Forelimb muscle (tissue), 1 donor: Measurements from ENCODE around the gene PLEKHG5. TPM values are rescaled to one million over a fixed set of nuclear protein-coding genes. Genes with fewer than 3 reads are reported as not detected.

ENCODE experiments used
- DNase-seq: peaks from one replicate; pipeline ENCODE4 v3.0.0-alpha.2; 2013; ENCODE audit warnings: low read depth
- polyA plus RNA-seq: library from polyadenylated mRNA; unstranded; fragments of 120-200 nt; gene quantifications from one replicate; pipeline ENCODE4 v1.2.1, GENCODE V29; 2013; ENCODE audit not compliant: insufficient read length

Gene PLEKHG5
- 10.6 TPM for polyA plus RNA-seq

GRCh38 chr1:6491480-6491962 lies at the start of gene PLEKHG5:
TSS of gene PLEKHG5 (minus strand) at chr1:6491667. CDS start at chr1:6477571, 14,096 bp downstream.
- no peak for DNase-seq

DNA sequence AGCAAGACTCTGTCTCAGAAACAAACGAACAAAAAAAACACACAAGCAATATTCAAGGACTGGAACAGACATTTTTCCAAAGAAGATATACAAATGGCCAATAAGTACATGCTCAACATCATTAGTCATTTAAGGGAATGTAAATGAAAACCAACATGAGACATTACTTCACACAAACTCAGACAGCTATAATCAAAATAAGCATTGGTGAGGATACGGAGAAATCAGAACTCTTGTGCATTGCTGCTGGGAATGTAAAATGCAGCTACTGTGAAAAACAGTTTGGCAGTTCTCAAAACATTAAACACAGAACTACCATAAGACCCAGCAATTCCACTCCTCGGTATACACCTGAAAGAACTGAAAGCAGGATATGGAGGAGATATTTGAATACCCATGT lies 47.5 kb upstream of the PLEKHG5 start:
- no peak for DNase-seq

DNA sequence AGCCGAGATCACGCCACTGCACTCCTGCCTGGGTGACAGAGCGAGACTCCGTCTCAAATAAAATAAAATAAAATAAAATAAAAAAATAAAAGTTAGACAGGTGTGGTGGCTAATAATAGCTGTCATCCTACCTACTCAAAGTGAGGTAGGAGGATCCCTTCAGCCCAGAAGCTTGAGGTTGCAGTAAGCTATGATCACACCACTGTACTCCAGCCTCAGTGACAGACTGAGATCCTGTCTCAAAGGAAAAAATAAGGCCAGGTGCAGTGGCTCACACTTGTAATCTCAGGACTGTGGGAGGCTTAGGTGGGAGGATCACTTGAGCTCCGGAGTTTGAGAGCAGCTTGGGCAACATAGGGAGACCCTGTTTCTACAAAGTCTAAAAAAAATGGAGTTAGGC lies 44.8 kb upstream of the PLEKHG5 start:
- no peak for DNase-seq

DNA sequence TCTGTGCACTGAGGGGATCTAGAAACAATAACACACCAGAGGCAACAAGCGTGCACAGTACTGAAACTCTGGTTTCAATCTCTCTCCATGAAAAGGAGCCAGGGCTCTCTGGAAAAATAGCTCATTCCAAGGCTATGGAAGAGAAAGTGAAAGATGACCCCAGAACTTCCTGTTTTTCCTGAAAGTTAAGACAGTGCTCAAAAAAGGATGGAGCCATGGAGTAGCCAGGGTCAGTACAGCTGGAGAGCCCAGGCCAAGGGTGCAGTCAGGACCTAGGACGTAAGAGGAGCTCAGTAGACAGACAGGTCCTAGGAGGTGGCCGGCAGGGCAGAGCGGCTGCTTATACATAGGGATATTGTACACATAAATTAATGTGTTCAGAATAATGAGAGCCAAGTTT lies 43.7 kb upstream of the PLEKHG5 start:
- no peak for DNase-seq

GRCh38 chr1:6534248-6534822 lies 42.9 kb upstream of the PLEKHG5 start:
- no peak for DNase-seq

DNA sequence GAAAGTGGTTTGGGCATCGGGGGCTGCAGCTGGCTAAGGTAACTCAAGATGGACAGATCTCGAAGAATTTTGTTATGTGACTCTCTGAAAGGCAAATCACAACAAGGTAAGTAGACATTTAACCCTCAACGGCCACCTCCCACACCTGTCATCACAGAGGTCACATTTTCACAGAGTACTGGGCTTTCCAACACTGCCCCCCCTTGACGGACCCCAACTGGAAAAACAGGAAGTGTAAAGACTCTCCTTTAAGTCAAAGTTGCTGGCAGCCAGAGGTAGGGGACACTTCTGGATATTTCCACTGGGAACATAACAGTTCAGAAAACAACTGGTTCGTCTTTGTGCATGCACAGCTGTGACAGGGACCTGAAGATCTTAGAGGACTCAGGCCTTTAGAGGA lies 40.5 kb upstream of the PLEKHG5 start:
- no peak for DNase-seq

DNA sequence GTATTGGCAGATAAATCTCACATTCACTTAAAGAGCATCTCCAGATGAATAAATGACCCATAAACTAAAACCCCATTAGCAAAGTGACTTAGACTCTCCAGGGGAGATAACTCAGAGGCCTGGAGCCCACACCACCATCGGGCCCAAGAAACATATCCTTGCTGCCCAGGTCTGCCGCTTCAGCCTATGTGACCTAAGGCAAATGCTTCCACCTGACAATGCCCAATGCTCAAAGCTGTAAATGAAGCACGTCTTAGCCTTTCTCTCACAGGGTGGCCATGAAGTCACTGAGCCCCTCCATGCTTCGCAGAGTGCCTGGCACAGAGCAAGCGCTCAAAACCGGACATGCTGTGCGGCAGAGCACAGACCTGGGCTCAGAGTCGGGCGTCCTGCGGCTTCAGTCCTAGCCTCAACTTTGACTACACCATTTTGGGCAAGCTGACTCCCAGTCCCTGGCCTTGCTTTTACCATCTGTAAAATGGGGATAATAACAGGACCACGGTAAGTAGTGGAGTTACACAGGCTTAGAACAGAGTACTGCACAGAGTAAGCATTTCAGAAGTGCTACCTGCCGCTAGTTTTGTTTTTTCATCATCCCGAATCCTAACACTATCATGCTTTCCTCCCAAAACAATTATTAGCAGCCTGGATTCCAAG lies 39.2 kb upstream of the PLEKHG5 start:
- DNase-seq, result no peak

DNA sequence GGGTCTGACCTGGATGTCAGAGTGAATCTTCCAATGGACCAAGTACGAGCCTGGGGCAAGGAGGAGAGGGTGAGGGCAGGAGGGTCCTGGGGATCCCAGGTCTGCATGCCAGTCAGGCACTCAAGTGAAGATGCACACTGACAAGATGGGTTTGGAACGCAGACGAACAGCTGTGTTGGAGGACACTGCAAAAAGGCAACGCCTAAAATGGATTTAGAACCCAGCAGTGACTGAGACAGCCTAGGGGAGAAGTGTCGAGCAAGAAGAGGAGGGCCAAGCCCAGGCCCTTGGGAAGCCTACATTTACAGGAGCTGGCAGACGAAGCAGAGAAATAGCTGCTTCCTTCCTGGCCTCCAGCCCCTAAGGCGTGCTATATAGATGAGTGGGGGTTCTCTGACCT lies 37.0 kb upstream of the PLEKHG5 start:
- no peak for DNase-seq

GRCh38 chr1:6526316-6526715 lies 34.8 kb upstream of the PLEKHG5 start:
- no peak for DNase-seq

DNA sequence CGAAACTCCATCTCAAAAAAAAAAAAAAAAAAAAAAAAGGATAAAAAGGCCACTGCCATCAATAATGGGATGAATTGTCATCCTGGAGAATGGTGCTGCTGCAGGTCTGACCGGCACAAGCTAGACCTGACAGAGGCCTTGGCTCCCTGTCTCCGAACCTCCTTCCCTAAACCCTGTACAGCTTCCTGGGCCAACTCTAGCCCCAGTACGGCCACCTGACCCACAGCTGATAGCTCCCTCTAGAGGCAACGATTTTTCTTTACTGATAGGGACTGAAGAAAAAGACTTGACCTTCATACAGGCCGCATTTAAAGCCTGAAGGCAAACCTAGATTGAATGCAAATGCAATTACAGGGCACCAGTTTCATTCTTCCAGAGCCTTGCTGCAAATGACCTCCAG lies 32.1 kb upstream of the PLEKHG5 start:
- no peak for DNase-seq

DNA sequence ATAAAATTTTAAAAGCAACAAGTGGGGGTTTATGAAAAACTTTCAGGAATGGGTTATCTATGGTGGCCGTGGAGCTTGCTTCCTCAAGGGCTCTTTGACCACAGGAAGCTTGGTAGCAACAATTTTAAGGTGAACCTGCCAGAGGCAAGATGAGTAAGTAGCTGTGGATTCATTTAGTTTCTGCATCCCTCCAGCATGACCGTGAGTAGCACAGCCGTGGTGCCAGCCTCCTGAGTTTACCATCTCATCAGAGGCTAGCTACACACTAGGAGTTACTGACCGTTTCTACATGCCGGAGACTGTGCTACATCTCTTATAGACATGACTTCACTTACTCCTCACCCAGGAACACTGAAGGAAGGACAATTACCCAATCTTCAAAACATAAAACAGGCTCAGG lies 30.1 kb upstream of the PLEKHG5 start:
- DNase-seq, result no peak

DNA sequence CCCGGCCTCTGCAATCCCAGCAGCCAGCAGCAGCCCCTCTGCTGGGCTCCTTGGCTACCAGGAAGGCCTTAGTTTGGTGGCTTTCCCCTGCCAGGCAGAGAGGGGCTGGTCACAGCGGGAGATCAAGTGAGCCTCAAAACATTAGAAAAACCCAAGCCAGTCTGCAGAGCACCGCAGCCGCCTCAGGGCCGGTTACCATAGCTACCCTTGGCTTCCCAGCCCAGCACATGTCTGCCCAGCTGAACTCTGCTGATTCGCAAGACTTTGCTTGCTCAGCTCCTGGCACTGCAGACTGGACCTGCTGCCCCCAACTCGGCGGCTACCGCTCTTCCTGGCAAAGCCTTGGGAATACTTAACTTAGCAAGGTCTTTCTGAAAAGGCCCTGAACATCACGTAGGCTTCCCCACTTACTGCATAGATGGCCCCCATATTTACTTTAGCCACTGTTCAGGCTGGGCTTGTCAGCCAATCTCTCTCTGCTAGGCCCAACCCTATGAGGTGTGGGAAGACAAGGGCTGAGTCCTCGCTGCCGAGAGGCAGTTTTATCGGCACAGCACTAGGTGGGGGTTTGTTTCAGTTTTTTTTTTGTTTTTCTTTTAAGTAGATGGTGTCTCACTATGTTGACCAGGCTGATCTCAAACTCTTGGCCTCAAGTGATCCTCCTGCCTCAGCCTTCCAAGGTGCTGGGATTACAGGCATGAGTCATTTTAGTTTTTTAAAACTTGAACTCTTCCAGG lies 28.6 kb upstream of the PLEKHG5 start:
- DNase-seq, result no peak

DNA sequence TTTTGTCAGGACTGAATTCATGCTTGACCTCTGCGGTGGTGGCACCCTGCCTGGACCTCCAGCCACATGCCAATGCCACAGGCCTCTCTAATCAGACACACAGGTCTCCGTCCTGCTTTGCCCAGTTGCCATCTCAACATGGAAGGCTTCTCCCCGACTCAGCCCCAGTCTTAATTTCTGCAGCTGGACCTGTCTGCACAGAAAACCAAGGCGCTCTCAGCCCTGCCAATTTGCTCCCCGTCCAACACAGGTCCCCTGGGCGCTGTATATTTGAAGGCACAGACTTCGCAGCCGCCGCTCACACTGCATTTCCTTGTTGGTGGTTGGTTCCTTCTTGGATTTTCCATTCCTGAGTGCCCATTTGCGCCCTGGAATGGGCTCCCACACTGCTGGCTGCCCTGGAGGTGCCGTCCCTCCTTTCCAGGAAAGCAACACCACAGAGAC lies 28.0 kb upstream of the PLEKHG5 start:
- no peak for DNase-seq

GRCh38 chr1:6517435-6517851 lies 26.0 kb upstream of the PLEKHG5 start:
- DNase-seq, result no peak

DNA sequence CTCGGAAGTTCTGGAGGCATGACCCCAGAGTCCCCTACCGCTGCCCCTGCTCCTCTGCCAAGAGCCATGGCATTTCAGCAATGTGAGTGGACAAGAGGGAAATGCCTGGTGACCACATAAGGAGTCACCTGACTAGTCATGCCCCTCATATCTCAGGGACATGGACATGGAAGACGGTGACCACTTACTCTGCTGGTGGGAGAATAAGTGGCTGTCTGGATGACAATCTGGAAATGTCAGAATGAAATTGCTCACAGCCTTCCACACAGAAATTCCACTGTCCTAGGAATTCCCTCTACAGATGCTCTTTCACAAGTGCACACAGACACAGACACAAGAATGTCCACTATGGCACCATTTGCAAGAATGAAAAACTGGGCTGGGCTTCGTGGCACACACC lies 24.3 kb upstream of the PLEKHG5 start:
- DNase-seq, result no peak

DNA sequence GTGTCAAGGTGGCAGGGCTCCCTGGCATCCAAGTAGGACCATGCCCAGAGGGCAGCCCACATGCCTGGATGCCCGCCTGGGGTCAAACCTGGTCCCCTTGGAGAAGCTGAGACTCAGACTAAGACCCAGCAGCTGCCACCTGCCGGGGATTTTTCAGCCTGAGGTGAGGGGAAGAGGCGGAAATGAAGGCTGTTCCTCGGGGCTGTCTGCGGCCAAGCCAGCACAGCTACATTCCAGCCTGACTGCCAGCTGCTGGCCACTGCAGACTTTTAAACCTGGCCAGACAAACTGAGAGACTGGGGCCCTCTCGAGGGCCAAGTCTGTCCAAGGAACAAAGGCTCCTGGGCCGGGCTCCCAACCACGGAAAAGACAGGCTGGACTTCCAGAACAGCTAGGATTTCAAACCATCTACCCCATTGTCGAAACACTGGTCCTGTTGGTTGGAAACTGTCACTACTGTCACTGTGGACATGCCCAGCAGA lies 21.9 kb upstream of the PLEKHG5 start:
- no peak for DNase-seq

DNA sequence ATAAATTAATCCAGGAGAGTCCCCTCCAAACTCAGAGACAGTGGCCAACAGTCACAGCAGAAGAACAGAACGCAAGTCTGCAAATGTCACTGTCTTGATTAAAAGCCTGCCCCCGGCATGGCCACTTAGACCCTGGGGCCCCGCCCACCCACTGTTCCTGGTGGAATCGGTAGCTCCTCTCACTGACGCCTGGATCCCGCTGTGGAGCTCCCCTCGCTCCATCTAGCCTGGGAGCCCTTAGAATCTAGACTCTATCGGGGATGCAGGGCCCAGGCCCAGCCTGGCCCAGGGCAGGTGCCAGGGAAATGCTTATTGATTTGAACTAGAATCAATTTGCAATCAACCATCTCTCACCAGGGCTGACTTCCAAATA lies 21.4 kb upstream of the PLEKHG5 start:
- no peak for DNase-seq

GRCh38 chr1:6512245-6512907 lies 20.9 kb upstream of the PLEKHG5 start:
- DNase-seq, result no peak

DNA sequence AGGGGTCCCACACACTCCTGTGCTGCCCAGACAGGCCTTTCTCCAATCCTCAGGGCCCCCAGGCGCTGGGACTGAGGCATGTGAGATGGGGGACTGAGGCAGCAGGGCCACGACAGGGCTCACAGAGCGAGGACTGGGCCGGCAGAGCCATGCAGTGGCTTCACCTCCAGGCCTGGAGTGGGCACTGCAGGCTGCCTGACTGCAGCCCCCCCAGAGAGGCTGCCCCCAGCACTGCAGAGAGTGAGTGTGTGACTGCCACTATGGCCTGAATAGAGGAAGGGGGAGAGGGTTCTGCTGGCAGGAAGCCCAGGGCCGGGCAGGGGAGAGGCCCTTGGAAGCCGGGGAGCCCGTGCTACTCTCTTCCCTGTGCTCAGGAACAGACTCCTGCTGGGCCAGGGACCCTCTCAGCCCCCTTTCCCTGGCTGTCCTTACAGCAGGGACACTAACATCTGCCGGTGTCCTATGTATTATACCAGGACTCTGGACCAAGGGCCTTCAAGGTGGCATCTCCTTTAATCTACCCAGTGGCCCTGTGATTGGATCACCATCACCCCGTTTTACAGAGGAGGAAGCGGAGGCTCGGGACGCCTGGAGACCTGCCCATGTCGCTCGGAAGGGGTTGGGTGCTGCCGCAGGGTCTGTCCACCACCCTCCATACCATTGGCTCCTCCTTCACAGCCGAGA lies 20.2 kb upstream of the PLEKHG5 start:
- DNase-seq, result no peak

DNA sequence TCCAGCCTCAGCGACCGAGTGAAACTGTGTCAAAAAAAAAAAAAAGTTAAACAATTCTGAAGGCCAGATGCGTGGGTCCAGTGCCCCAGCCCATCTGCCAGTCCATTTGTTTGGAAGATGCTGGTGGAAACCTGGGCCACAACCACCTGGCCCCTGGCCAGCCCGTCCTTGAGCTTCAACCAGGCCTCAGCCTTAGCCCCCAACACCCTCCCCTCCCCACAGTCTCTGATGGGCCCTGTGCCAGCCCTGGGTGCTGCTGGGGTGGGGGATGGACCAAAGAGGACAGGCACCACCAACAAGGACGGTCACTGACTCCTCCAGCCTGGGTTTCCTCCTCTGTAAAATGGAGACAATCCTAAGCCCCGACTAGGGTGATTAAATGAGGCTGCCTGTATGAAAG lies 19.6 kb upstream of the PLEKHG5 start:
- no peak for DNase-seq

DNA sequence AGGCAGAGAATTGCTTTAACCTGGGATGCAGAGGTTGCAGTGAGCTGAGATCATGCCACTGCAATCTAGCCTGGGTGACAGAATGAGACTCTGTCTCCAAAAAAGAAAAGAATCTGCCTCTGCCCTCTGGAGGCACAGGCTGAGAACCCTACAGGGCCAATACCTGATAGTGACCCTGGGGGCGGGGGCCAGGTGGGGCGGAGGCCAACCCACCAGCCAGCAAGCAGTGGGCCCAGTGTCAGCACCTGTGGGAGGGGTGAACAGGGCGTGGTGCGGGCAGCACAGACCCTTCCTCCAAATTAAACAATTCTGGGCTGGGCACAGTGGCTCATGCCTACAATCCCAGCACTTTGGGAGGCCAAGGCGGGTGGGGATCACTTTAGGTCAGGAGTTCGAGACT lies 19.0 kb upstream of the PLEKHG5 start:
- DNase-seq, result no peak

DNA sequence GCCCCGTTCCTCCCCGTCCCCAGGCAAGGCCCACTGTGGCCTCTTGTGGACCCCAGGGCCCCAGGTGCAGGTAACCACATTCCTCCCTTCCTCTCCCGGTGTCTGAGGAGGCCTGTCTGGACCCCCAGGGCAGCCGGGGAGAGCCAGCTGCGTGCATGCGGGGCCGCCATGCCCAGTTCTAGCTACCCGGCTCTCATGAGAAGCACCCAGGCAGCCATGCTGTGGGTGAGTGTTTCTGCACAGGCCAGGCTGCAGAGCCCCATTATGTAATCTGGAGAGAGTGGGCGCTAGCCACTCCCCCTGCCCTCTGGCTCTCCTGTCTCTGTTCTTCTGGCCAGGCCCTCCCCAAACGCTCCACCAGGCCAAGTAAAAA lies 18.4 kb upstream of the PLEKHG5 start:
- no peak for DNase-seq
